Measurements from ENCODE around the gene TSPOAP1. TPM values are rescaled to one million over a fixed set of nuclear protein-coding genes. Genes with fewer than 3 reads are reported as not detected.

TSPOAP1 gene
- total RNA-seq, 2 donors from 2014 or later = 8.2 to 10.0 TPM

- intact Hi-C loops (cut with DNase I) = no loop called here
- DNase-seq (ENCODE audit: low spot score) = no peak
Measured at GRCh38 chr17:58273453-58274104, 55.0 kb downstream of the TSPOAP1 start.

- peak; percentile 52 for DNase-seq (ENCODE audit: low spot score)
- intact Hi-C loops (cut with DNase I) = no loop called here
Measured at GRCh38 chr17:58272367-58273280, 56.0 kb downstream of the TSPOAP1 start.

GRCh38 chr17:58271216-58271931 lies 57.2 kb downstream of the TSPOAP1 start:
- intact Hi-C loops (cut with DNase I) = no loop called here
- peak; percentile 54 for DNase-seq (ENCODE audit: low spot score)

- intact Hi-C loops (cut with DNase I) = no loop called here
- peak; percentile 63 for DNase-seq (ENCODE audit: low spot score)
Measured at GRCh38 chr17:58270476-58271215, 57.9 kb downstream of the TSPOAP1 start.

GRCh38 chr17:58269557-58270291 lies 58.9 kb downstream of the TSPOAP1 start:
- intact Hi-C loops (cut with DNase I) = no loop called here
- peak; percentile 54 for DNase-seq (ENCODE audit: low spot score)

- peak; percentile 60 for DNase-seq (ENCODE audit: low spot score)
- intact Hi-C loops (cut with DNase I) = no loop called here
Measured at GRCh38 chr17:58268774-58269556, 59.6 kb downstream of the TSPOAP1 start.

GRCh38 chr17:58268326-58268725 lies 60.3 kb downstream of the TSPOAP1 start:
- no peak for DNase-seq (ENCODE audit: low spot score)

GRCh38 chr17:58267347-58268324 lies 61.0 kb downstream of the TSPOAP1 start:
- intact Hi-C loops (cut with DNase I) = no loop called here
- no peak for DNase-seq (ENCODE audit: low spot score)

More at GRCh38 chr17:58268326-58268725, 60.3 kb downstream of the TSPOAP1 start:
- intact Hi-C loops (cut with DNase I) = no loop called here

GRCh38 chr17:58265902-58266875 lies 62.4 kb downstream of the TSPOAP1 start:
- intact Hi-C loops (cut with DNase I) = no loop called here
- no peak for DNase-seq (ENCODE audit: low spot score)

- intact Hi-C loops (cut with DNase I) = no loop called here
- no peak for DNase-seq (ENCODE audit: low spot score)
Measured at GRCh38 chr17:58265271-58265670, 63.3 kb downstream of the TSPOAP1 start.

- intact Hi-C loops (cut with DNase I) = no loop called here
- no peak for DNase-seq (ENCODE audit: low spot score)
Measured at GRCh38 chr17:58264407-58265103, 64.0 kb downstream of the TSPOAP1 start.

GRCh38 chr17:58263773-58264172 lies 64.8 kb downstream of the TSPOAP1 start:
- intact Hi-C loops (cut with DNase I) = no loop called here
- DNase-seq (ENCODE audit: low spot score) = no peak

- DNase-seq (ENCODE audit: low spot score) = no peak
Measured at GRCh38 chr17:58262149-58262548, 66.4 kb downstream of the TSPOAP1 start.

GRCh38 chr17:58254803-58255202 lies 73.8 kb downstream of the TSPOAP1 start:
- intact Hi-C loops (cut with DNase I) = loop anchor here in 1 of 2 donors (10.0 kb wide), 1 partner anchor 160 kb away; the partner anchor contains the start of gene RNF43
- DNase-seq (ENCODE audit: low spot score) = no peak

More at GRCh38 chr17:58262149-58262548, 66.4 kb downstream of the TSPOAP1 start:
- intact Hi-C loops (cut with DNase I) = no loop called here

GRCh38 chr17:58253082-58253481 lies 75.5 kb downstream of the TSPOAP1 start:
- DNase-seq (ENCODE audit: low spot score) = no peak
- intact Hi-C loops (cut with DNase I) = loop anchor here in 1 of 2 donors (10.0 kb wide), 1 partner anchor 162 kb away; the partner anchor contains the start of gene RNF43

Measured in posterior vena cava (tissue), 2 donors.